Measurements from ENCODE around the gene DNAI4. TPM values are rescaled to one million over a fixed set of nuclear protein-coding genes. Genes with fewer than 3 reads are reported as not detected.

DNAI4 gene
- total RNA-seq, 2 donors from 2014 or later, result 0.66 to 9.1 TPM

- no peak for TF ChIP-seq CTCF (IDR thresholded peaks at IDR 0.05)
- TF ChIP-seq POLR2A (IDR thresholded peaks at IDR 0.05), result no peak
- DNase-seq (no peak), ATAC-seq (no peak)
- no peaks in the 10 kb centered on the region for H3K9me3 ChIP-seq
- whole genome bisulfite sequencing, 2 donors, result 78 to 94% methylated on average over 2 of the region's 2 CpGs
- no peaks in the 10 kb centered on the region for H3K4me1 ChIP-seq
- H3K4me3 ChIP-seq, result no peak overlapping the region
- H3K36me3 ChIP-seq (replicated peaks in 1 of 2; ENCODE audit: insufficient read depth in 1 of 2, low read depth in 2 of 2), result no peaks in the 10 kb centered on the region
- H3K27me3 ChIP-seq, result no peaks in the 10 kb centered on the region
- no peak overlapping the region for H3K27ac ChIP-seq
- intact Hi-C loops (cut with DNase I), result no loop called here
These were observed 57.2 kb downstream of the DNAI4 start for GRCh38 chr1:66867501-66867900.

- 79 to 83% methylated on average over 3 of the region's 3 CpGs for WGBS, 2 donors
- no peak for ATAC-seq
These were observed 64.1 kb downstream of the DNAI4 start for GRCh38 chr1:66860529-66860928.

GRCh38 chr1:66853379-66853778, 71.3 kb downstream of the DNAI4 start:
- Histone ChIP-seq H3K4me1 (no peaks in the 10 kb centered on the region), H3K4me3 (no peak overlapping the region), H3K36me3 (replicated peaks in 1 of 2; ENCODE audit: insufficient read depth in 1 of 2, low read depth in 2 of 2) (no peaks in the 10 kb centered on the region), H3K9me3 (no peaks in the 10 kb centered on the region), H3K27ac (no peak overlapping the region), H3K27me3 (no peaks in the 10 kb centered on the region)
- ATAC-seq (no peak), DNase-seq (no peak)
- intact Hi-C loops (cut with DNase I), result no loop called here
- no peak for TF ChIP-seq CTCF (IDR thresholded peaks at IDR 0.05)
- no peak for TF ChIP-seq POLR2A (IDR thresholded peaks at IDR 0.05)
- 75 to 83% methylated on average over 1 of the region's 1 CpG for WGBS, 2 donors

More at GRCh38 chr1:66860529-66860928, 64.1 kb downstream of the DNAI4 start:
- DNase-seq, result no peak
- H3K9me3 ChIP-seq, result no peaks in the 10 kb centered on the region
- H3K27me3 ChIP-seq, result no peaks in the 10 kb centered on the region
- TF ChIP-seq POLR2A (IDR thresholded peaks at IDR 0.05) (no peak), CTCF (IDR thresholded peaks at IDR 0.05) (no peak)
- H3K4me1 ChIP-seq, result no peaks in the 10 kb centered on the region
- H3K4me3 ChIP-seq, result no peak overlapping the region
- H3K27ac ChIP-seq, result no peak overlapping the region
- intact Hi-C loops (cut with DNase I), result no loop called here
- no peaks in the 10 kb centered on the region for H3K36me3 ChIP-seq (replicated peaks in 1 of 2; ENCODE audit: insufficient read depth in 1 of 2, low read depth in 2 of 2)

GRCh38 chr1:66852870-66853269, 71.8 kb downstream of the DNAI4 start:
- TF ChIP-seq POLR2A (IDR thresholded peaks at IDR 0.05) (no peak), CTCF (IDR thresholded peaks at IDR 0.05) (no peak)
- 80 to 81% methylated on average over 2 of the region's 2 CpGs for WGBS, 2 donors
- intact Hi-C loops (cut with DNase I), result no loop called here

GRCh38 chr1:66850989-66851388, 73.7 kb downstream of the DNAI4 start:
- H3K27me3 ChIP-seq, result no peaks in the 10 kb centered on the region

More at GRCh38 chr1:66852870-66853269, 71.8 kb downstream of the DNAI4 start:
- Histone ChIP-seq H3K36me3 (replicated peaks in 1 of 2; ENCODE audit: insufficient read depth in 1 of 2, low read depth in 2 of 2) (no peaks in the 10 kb centered on the region), H3K9me3 (no peaks in the 10 kb centered on the region), H3K27ac (no peak overlapping the region), H3K4me1 (no peaks in the 10 kb centered on the region), H3K4me3 (no peak overlapping the region), H3K27me3 (no peaks in the 10 kb centered on the region)
- DNase-seq, result no peak
- no peak for ATAC-seq

More at GRCh38 chr1:66850989-66851388, 73.7 kb downstream of the DNAI4 start:
- ATAC-seq (no peak), DNase-seq (no peak)
- Histone ChIP-seq H3K27ac (no peak overlapping the region), H3K36me3 (replicated peaks in 1 of 2; ENCODE audit: insufficient read depth in 1 of 2, low read depth in 2 of 2) (no peaks in the 10 kb centered on the region), H3K9me3 (no peaks in the 10 kb centered on the region), H3K4me1 (no peaks in the 10 kb centered on the region), H3K4me3 (no peak overlapping the region)
- intact Hi-C loops (cut with DNase I), result no loop called here
- 93 to 94% methylated on average over 1 of the region's 1 CpG for WGBS, 2 donors
- TF ChIP-seq CTCF (IDR thresholded peaks at IDR 0.05), result no peak
- no peak for TF ChIP-seq POLR2A (IDR thresholded peaks at IDR 0.05)

All from body of pancreas (tissue), 4 donors.